HepG2 (cell line): ENCODE results near the gene AGXT. TPM values are rescaled to one million over a fixed set of nuclear protein-coding genes. Genes with fewer than 3 reads are reported as not detected.

Experiments used
- AGO2 ChIP-seq: fragments of 200-400 bp; formaldehyde crosslinking; optimal IDR thresholded peaks from 2 replicates; pipeline ENCODE3; 2017; ENCODE audit warnings: mild to moderate bottlenecking, low read depth, low read length, moderate library complexity
- EEA1 ChIP-seq: sonication (generic); formaldehyde crosslinking; IDR thresholded peaks from 2 replicates; pipeline ENCODE4 v1.5.1; 2020; ENCODE audit warnings: mild to moderate bottlenecking, missing genetic modification reagents, borderline replicate concordance
- FOXJ3 ChIP-seq: sonication (generic); formaldehyde crosslinking; IDR thresholded peaks from 2 replicates; pipeline ENCODE4 v1.4.0; 2020; ENCODE audit warnings: missing genetic modification reagents, mild to moderate bottlenecking, borderline replicate concordance
- GATA4 ChIP-seq: sonication (generic); IDR thresholded peaks from 2 replicates; pipeline ENCODE4 v1.6.1; 2016; ENCODE audit warnings: antibody characterized with exemption, low read depth, borderline replicate concordance
- GTF3A ChIP-seq: sonication (generic); formaldehyde crosslinking; conservative IDR thresholded peaks from 2 replicates; pipeline ENCODE4 v1.4.0; 2020; ENCODE audit warnings: mild to moderate bottlenecking, missing genetic modification reagents
- HDAC6 ChIP-seq: fragments of 200-600 bp; sonication (generic); IDR thresholded peaks from 2 replicates; pipeline ENCODE4 v1.7.0; 2017; ENCODE audit warnings: mild to moderate bottlenecking, antibody characterized with exemption, low read length, low read depth
- HOXA7 ChIP-seq: sonication (generic); formaldehyde crosslinking; IDR thresholded peaks from 2 replicates; pipeline ENCODE4 v1.8.1; 2022; ENCODE audit warnings: mild to moderate bottlenecking, missing genetic modification reagents, moderate library complexity
- ISL2 ChIP-seq: sonication (generic); formaldehyde crosslinking; IDR thresholded peaks from 2 replicates; pipeline ENCODE4 v1.5.0; 2020; ENCODE audit warnings: missing genetic modification reagents
- RBM22 ChIP-seq: fragments of 200-400 bp; formaldehyde crosslinking; optimal IDR thresholded peaks from 2 replicates; pipeline ENCODE3; 2017; ENCODE audit warnings: mild to moderate bottlenecking, low read length, moderate library complexity
- SRSF1 ChIP-seq: fragments of 200-400 bp; formaldehyde crosslinking; optimal IDR thresholded peaks from 2 replicates; pipeline ENCODE3; 2017; ENCODE audit warnings: mild to moderate bottlenecking, low read depth, low read length, moderate library complexity
- polyA plus RNA-seq, 8 experiments: library from polyadenylated mRNA; depleted of rRNA in 3 of 8; stranded (reverse) in 7 of 8; unstranded in 1 of 8; fragments of >200 nt; fragmentation: Illumina TruSeq in 4 of 8; extraction: Trizol in 4 of 8; gene quantifications; 2 replicates each; pipeline versions ENCODE4 v1.2.1 to v1.2.3, GENCODE V29; 2011 to 2016; ENCODE audit warnings: low read depth in 4 of 8, missing spikeins in 1 of 8, mixed read lengths in 1 of 8; ENCODE audit not compliant: insufficient read depth in 1 of 8
- total RNA-seq, 5 experiments: library from RNA; depleted of rRNA; stranded (reverse); fragments of >200 nt; fragmentation: Illumina TruSeq; extraction: Trizol; gene quantifications; 2 replicates each; pipeline ENCODE4 v1.2.3, GENCODE V29; 2016; ENCODE audit warnings: low read depth in 1 of 5
- TF ChIP-seq, protein P1 (sequence below): sonication (generic); formaldehyde crosslinking; IDR thresholded peaks from 2 replicates; pipeline ENCODE4 v1.4.0; 2020; ENCODE audit warnings: missing genetic modification reagents
- TF ChIP-seq, protein P2 (sequence below): sonication (generic); formaldehyde crosslinking; IDR thresholded peaks from 2 replicates; pipeline ENCODE4 v1.4.0; 2020; ENCODE audit warnings: missing genetic modification reagents
- TF ChIP-seq, protein P3 (sequence below): sonication (generic); formaldehyde crosslinking; IDR thresholded peaks from 2 replicates; pipeline ENCODE4 v1.8.1; 2022; ENCODE audit warnings: low read depth, mild to moderate bottlenecking, missing genetic modification reagents
- TF ChIP-seq, protein P4 (sequence below): sonication (generic); formaldehyde crosslinking; IDR thresholded peaks from 2 replicates; pipeline ENCODE4; 2020; ENCODE audit warnings: missing genetic modification reagents, mild to moderate bottlenecking, borderline replicate concordance

The AGXT gene
- total and polyA plus RNA-seq, 2 of the 13 experiments (the other 11 are each of a cell fraction or from before 2014, with no cell fraction given): 41.9 to 96.1 TPM

DNA sequence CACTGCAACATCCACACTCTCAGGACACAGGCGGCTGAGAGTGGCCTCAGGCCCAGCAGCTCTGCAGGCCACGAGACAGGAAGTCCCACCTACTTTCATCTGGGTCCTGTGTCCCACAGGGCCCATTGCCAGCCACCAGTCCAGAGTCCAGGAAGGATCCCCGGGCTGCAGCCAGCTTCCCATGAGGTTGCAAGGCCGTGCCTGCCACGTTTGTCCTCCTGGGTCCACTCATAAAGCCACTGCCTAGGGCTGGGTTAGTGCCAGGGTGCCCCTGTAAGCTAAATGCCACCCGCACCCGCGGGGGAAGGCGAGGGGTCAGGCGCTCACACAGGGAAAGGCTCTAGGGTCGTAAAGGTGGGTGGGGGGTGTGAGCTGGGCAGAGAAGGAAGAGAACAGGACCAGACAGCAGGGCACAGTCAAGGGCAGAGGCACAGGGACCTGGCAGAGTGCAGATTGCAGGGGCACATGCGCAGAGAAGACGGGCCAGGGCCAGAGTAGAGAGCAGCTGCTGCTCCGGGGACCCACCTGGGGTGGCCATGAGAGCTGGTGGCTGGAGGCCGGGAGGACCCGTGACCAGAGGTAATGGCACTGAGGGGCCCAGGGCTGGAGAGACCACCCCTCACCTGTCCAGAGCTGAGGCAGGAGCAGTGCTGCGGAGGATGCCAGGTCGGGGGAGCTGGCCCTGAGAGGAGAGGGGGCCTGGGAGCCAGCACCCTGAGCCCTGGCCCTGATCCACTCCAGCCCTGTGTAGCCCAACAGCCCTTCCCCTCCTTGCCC, 8.0 kb downstream of the AGXT start (continued):
- TF ChIP-seq, protein P1, sequence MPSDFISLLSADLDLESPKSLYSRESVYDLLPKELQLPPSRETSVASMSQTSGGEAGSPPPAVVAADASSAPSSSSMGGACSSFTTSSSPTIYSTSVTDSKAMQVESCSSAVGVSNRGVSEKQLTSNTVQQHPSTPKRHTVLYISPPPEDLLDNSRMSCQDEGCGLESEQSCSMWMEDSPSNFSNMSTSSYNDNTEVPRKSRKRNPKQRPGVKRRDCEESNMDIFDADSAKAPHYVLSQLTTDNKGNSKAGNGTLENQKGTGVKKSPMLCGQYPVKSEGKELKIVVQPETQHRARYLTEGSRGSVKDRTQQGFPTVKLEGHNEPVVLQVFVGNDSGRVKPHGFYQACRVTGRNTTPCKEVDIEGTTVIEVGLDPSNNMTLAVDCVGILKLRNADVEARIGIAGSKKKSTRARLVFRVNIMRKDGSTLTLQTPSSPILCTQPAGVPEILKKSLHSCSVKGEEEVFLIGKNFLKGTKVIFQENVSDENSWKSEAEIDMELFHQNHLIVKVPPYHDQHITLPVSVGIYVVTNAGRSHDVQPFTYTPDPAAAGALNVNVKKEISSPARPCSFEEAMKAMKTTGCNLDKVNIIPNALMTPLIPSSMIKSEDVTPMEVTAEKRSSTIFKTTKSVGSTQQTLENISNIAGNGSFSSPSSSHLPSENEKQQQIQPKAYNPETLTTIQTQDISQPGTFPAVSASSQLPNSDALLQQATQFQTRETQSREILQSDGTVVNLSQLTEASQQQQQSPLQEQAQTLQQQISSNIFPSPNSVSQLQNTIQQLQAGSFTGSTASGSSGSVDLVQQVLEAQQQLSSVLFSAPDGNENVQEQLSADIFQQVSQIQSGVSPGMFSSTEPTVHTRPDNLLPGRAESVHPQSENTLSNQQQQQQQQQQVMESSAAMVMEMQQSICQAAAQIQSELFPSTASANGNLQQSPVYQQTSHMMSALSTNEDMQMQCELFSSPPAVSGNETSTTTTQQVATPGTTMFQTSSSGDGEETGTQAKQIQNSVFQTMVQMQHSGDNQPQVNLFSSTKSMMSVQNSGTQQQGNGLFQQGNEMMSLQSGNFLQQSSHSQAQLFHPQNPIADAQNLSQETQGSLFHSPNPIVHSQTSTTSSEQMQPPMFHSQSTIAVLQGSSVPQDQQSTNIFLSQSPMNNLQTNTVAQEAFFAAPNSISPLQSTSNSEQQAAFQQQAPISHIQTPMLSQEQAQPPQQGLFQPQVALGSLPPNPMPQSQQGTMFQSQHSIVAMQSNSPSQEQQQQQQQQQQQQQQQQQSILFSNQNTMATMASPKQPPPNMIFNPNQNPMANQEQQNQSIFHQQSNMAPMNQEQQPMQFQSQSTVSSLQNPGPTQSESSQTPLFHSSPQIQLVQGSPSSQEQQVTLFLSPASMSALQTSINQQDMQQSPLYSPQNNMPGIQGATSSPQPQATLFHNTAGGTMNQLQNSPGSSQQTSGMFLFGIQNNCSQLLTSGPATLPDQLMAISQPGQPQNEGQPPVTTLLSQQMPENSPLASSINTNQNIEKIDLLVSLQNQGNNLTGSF (CRISPR knock-in tag): peak; percentile 67
- no peak; the same call in 1 of the 2 replicates for TF ChIP-seq GATA4
- TF ChIP-seq RBM22: no peak
- TF ChIP-seq FOXJ3 (CRISPR knock-in tag): no peak
- peak; percentile 65 for TF ChIP-seq ISL2 (CRISPR knock-in tag)
- TF ChIP-seq GTF3A (CRISPR knock-in tag): no peak; the same call in 1 of the 2 replicates
- peak; percentile 58 for TF ChIP-seq SRSF1
- TF ChIP-seq HDAC6: no peak
- TF ChIP-seq, protein P2, sequence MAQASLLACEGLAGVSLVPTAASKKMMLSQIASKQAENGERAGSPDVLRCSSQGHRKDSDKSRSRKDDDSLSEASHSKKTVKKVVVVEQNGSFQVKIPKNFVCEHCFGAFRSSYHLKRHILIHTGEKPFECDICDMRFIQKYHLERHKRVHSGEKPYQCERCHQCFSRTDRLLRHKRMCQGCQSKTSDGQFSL (CRISPR knock-in tag): peak; percentile 53; the same call in 1 of the 2 replicates
- peak; percentile 84 for TF ChIP-seq AGO2
- no peak for TF ChIP-seq HOXA7 (CRISPR knock-in tag)
- TF ChIP-seq, protein P3, sequence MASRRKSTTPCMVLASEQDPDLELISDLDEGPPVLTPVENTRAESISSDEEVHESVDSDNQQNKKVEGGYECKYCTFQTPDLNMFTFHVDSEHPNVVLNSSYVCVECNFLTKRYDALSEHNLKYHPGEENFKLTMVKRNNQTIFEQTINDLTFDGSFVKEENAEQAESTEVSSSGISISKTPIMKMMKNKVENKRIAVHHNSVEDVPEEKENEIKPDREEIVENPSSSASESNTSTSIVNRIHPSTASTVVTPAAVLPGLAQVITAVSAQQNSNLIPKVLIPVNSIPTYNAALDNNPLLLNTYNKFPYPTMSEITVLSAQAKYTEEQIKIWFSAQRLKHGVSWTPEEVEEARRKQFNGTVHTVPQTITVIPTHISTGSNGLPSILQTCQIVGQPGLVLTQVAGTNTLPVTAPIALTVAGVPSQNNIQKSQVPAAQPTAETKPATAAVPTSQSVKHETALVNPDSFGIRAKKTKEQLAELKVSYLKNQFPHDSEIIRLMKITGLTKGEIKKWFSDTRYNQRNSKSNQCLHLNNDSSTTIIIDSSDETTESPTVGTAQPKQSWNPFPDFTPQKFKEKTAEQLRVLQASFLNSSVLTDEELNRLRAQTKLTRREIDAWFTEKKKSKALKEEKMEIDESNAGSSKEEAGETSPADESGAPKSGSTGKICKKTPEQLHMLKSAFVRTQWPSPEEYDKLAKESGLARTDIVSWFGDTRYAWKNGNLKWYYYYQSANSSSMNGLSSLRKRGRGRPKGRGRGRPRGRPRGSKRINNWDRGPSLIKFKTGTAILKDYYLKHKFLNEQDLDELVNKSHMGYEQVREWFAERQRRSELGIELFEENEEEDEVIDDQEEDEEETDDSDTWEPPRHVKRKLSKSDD (CRISPR knock-in tag): no peak
- TF ChIP-seq, protein P4, sequence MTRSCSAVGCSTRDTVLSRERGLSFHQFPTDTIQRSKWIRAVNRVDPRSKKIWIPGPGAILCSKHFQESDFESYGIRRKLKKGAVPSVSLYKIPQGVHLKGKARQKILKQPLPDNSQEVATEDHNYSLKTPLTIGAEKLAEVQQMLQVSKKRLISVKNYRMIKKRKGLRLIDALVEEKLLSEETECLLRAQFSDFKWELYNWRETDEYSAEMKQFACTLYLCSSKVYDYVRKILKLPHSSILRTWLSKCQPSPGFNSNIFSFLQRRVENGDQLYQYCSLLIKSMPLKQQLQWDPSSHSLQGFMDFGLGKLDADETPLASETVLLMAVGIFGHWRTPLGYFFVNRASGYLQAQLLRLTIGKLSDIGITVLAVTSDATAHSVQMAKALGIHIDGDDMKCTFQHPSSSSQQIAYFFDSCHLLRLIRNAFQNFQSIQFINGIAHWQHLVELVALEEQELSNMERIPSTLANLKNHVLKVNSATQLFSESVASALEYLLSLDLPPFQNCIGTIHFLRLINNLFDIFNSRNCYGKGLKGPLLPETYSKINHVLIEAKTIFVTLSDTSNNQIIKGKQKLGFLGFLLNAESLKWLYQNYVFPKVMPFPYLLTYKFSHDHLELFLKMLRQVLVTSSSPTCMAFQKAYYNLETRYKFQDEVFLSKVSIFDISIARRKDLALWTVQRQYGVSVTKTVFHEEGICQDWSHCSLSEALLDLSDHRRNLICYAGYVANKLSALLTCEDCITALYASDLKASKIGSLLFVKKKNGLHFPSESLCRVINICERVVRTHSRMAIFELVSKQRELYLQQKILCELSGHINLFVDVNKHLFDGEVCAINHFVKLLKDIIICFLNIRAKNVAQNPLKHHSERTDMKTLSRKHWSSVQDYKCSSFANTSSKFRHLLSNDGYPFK (CRISPR knock-in tag): peak; percentile 87; the same call in 1 of the 2 replicates
- TF ChIP-seq EEA1 (CRISPR knock-in tag): no peak; the same call in 1 of the 2 replicates
